Measurements from ENCODE around the gene RIPPLY3.
"Not testable (repeated sequence)": the region's sequence is repeated elsewhere in the genome, so short reads cannot be mapped to it uniquely, and the experiment has no call there.

The RIPPLY3 gene

DNA sequence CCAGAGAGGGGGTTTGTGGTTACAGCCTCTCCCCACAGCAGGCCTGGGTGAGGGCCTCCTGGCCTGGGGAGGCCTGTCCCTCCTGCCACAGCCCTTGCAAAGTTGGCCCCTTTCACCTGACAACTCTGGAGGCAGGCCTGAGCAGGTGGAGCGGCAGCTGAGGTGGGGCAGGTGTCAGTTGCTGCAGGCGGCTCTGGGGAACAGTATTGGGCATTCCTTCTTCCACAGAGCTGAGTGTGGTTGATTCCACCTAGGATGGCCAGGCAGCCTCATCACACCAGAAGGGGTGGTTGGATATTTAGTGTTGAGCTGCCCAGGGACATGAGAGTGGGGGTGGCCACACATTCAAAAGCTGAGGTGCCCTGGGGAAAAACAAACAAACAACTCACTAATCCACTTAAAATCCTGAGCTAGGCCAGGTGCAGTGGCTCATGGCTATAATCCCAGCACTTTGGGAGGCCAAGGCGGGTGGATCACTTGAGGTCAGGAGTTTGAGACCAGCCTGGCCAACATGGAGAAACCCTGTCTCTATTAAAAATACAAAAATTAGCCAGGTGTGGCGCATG is 35.3 kb downstream of the RIPPLY3 start:
- H3K4me3 ChIP-seq (ENCODE audit: insufficient read depth, low read depth, low read length, poor library complexity, severe bottlenecking) = no peak overlapping the region
- no peaks in the 10 kb centered on the region for H3K9me3 ChIP-seq (ENCODE audit: control insufficient read depth, low read length)
- H3K4me1 ChIP-seq (ENCODE audit: control insufficient read depth, insufficient read depth, low read length, poor library complexity, severe bottlenecking) = peaks cover 4% of the 10 kb centered on the region
- no peaks in the 10 kb centered on the region for H3K36me3 ChIP-seq (ENCODE audit: control insufficient read depth, insufficient read depth, low read length)
- DNase-seq = no peak
- H3K27ac ChIP-seq (ENCODE audit: insufficient read depth, low read length, poor library complexity, severe bottlenecking) = no peak overlapping the region
- no peaks in the 10 kb centered on the region for H3K27me3 ChIP-seq (replicated peaks; ENCODE audit: control insufficient read depth, insufficient read depth, low read length, poor library complexity, severe bottlenecking)

DNA sequence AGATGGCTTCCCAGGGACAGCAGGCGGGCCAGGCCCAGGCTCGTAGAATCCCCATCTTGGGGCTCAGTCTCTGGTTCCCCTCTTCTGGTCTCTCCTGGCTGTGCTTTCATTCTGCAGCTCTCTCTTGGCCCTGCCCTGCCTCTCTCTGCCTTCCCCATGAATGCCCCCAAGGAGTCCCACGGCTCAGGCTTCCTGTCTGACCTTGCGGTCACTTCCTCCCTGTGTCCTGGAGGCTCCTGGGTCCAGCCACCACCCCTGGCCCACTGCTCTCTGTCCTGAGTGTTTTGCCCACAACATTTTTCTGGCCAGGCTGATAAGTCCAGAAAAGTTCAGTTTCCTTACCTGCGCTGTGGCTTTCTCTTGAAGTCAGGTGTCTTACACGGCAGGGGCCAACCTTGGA is 37.3 kb downstream of the RIPPLY3 start:
- Histone ChIP-seq H3K27me3 (replicated peaks; ENCODE audit: control insufficient read depth, insufficient read depth, low read length, poor library complexity, severe bottlenecking) (no peaks in the 10 kb centered on the region), H3K4me1 (ENCODE audit: control insufficient read depth, insufficient read depth, low read length, poor library complexity, severe bottlenecking) (peaks cover 4% of the 10 kb centered on the region), H3K36me3 (ENCODE audit: control insufficient read depth, insufficient read depth, low read length) (no peaks in the 10 kb centered on the region), H3K4me3 (ENCODE audit: insufficient read depth, low read depth, low read length, poor library complexity, severe bottlenecking) (no peak overlapping the region), H3K9me3 (ENCODE audit: control insufficient read depth, low read length) (no peaks in the 10 kb centered on the region), H3K27ac (ENCODE audit: insufficient read depth, low read length, poor library complexity, severe bottlenecking) (no peak overlapping the region)
- DNase-seq = no peak

DNA sequence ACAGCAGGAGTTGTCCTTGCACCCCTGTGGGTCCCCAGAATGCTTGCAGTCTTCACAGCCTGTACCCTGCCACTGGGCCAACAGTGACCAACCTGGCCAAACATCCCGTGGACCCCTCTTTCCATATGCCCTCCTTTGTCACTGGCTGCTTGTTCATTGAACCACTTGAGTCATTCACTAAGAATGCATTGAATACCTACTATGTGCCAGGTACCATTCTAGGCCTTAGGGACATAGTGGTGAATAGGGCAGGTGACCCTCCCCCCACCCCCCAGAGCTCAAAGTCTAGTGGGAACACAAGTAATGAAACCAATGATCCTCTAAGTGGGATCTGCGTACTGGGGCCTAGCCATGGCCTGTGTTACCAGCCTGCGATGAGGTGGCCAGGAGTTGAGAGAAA is 38.1 kb downstream of the RIPPLY3 start:
- Histone ChIP-seq H3K9me3 (ENCODE audit: control insufficient read depth, low read length) (no peaks in the 10 kb centered on the region), H3K4me1 (ENCODE audit: control insufficient read depth, insufficient read depth, low read length, poor library complexity, severe bottlenecking) (peaks cover 4% of the 10 kb centered on the region), H3K36me3 (ENCODE audit: control insufficient read depth, insufficient read depth, low read length) (no peaks in the 10 kb centered on the region), H3K27ac (ENCODE audit: insufficient read depth, low read length, poor library complexity, severe bottlenecking) (no peak overlapping the region), H3K27me3 (replicated peaks; ENCODE audit: control insufficient read depth, insufficient read depth, low read length, poor library complexity, severe bottlenecking) (no peaks in the 10 kb centered on the region), H3K4me3 (ENCODE audit: insufficient read depth, low read depth, low read length, poor library complexity, severe bottlenecking) (no peak overlapping the region)
- no peak for DNase-seq

GRCh38 chr21:37045149-37045548 is 38.6 kb downstream of the RIPPLY3 start:
- H3K4me1 ChIP-seq (ENCODE audit: control insufficient read depth, insufficient read depth, low read length, poor library complexity, severe bottlenecking) = peaks cover 4% of the 10 kb centered on the region
- H3K4me3 ChIP-seq (ENCODE audit: insufficient read depth, low read depth, low read length, poor library complexity, severe bottlenecking) = no peak overlapping the region
- DNase-seq = no peak
- H3K27me3 ChIP-seq (replicated peaks; ENCODE audit: control insufficient read depth, insufficient read depth, low read length, poor library complexity, severe bottlenecking) = no peaks in the 10 kb centered on the region
- H3K36me3 ChIP-seq (ENCODE audit: control insufficient read depth, insufficient read depth, low read length) = no peaks in the 10 kb centered on the region
- no peak overlapping the region for H3K27ac ChIP-seq (ENCODE audit: insufficient read depth, low read length, poor library complexity, severe bottlenecking)
- H3K9me3 ChIP-seq (ENCODE audit: control insufficient read depth, low read length) = no peaks in the 10 kb centered on the region

- no peak overlapping the region for H3K27ac ChIP-seq (ENCODE audit: insufficient read depth, low read length, poor library complexity, severe bottlenecking)
- no peak overlapping the region for H3K4me3 ChIP-seq (ENCODE audit: insufficient read depth, low read depth, low read length, poor library complexity, severe bottlenecking)
- no peaks in the 10 kb centered on the region for H3K27me3 ChIP-seq (replicated peaks; ENCODE audit: control insufficient read depth, insufficient read depth, low read length, poor library complexity, severe bottlenecking)
- no peaks in the 10 kb centered on the region for H3K9me3 ChIP-seq (ENCODE audit: control insufficient read depth, low read length)
- no peaks in the 10 kb centered on the region for H3K36me3 ChIP-seq (ENCODE audit: control insufficient read depth, insufficient read depth, low read length)
- DNase-seq = no peak
- peaks cover 4% of the 10 kb centered on the region for H3K4me1 ChIP-seq (ENCODE audit: control insufficient read depth, insufficient read depth, low read length, poor library complexity, severe bottlenecking)
Measured at GRCh38 chr21:37045556-37045955, 39.1 kb downstream of the RIPPLY3 start.

- Histone ChIP-seq H3K27ac (ENCODE audit: insufficient read depth, low read length, poor library complexity, severe bottlenecking) (no peak overlapping the region), H3K36me3 (ENCODE audit: control insufficient read depth, insufficient read depth, low read length) (no peaks in the 10 kb centered on the region)
Measured at GRCh38 chr21:37047079-37047478, 40.6 kb downstream of the RIPPLY3 start.

DNA sequence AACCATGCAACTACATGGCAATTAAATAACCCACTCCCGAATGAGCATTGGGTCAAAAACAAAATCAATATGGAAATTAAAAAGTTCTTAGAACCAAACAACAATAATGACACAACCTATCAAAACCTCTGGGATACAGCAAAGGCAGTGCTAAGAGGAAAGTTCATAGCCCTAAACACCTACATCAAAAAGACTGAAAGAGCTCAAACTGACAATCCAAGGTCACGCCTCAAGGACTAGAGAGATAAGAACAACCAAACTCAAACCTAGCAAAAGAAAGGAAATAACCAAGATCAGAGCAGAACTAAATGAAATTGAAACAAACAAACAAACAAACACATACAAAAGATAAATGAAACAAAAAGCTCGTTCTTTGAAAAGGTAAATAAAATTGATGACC is 43.2 kb downstream of the RIPPLY3 start:
- not testable (repeated sequence) for H3K27ac ChIP-seq (ENCODE audit: insufficient read depth, low read length, poor library complexity, severe bottlenecking); H3K27me3 ChIP-seq (replicated peaks; ENCODE audit: control insufficient read depth, insufficient read depth, low read length, poor library complexity, severe bottlenecking); H3K9me3 ChIP-seq (ENCODE audit: control insufficient read depth, low read length); H3K4me1 ChIP-seq (ENCODE audit: control insufficient read depth, insufficient read depth, low read length, poor library complexity, severe bottlenecking); DNase-seq; H3K36me3 ChIP-seq (ENCODE audit: control insufficient read depth, insufficient read depth, low read length); H3K4me3 ChIP-seq (ENCODE audit: insufficient read depth, low read depth, low read length, poor library complexity, severe bottlenecking)

More at GRCh38 chr21:37047079-37047478, 40.6 kb downstream of the RIPPLY3 start:
- DNase-seq = no peak
- Histone ChIP-seq H3K4me3 (ENCODE audit: insufficient read depth, low read depth, low read length, poor library complexity, severe bottlenecking) (no peak overlapping the region), H3K9me3 (ENCODE audit: control insufficient read depth, low read length) (no peaks in the 10 kb centered on the region), H3K4me1 (ENCODE audit: control insufficient read depth, insufficient read depth, low read length, poor library complexity, severe bottlenecking) (peaks cover 4% of the 10 kb centered on the region), H3K27me3 (replicated peaks; ENCODE audit: control insufficient read depth, insufficient read depth, low read length, poor library complexity, severe bottlenecking) (no peaks in the 10 kb centered on the region)

GRCh38 chr21:37055271-37055855 is 48.9 kb downstream of the RIPPLY3 start:
- Histone ChIP-seq H3K9me3 (ENCODE audit: control insufficient read depth, low read length) (no peaks in the 10 kb centered on the region), H3K36me3 (ENCODE audit: control insufficient read depth, insufficient read depth, low read length) (no peaks in the 10 kb centered on the region), H3K4me3 (ENCODE audit: insufficient read depth, low read depth, low read length, poor library complexity, severe bottlenecking) (no peak overlapping the region), H3K27me3 (replicated peaks; ENCODE audit: control insufficient read depth, insufficient read depth, low read length, poor library complexity, severe bottlenecking) (no peaks in the 10 kb centered on the region), H3K27ac (ENCODE audit: insufficient read depth, low read length, poor library complexity, severe bottlenecking) (no peak overlapping the region), H3K4me1 (ENCODE audit: control insufficient read depth, insufficient read depth, low read length, poor library complexity, severe bottlenecking) (no peaks in the 10 kb centered on the region)
- no peak for DNase-seq

GRCh38 chr21:37057614-37058013 is 51.1 kb downstream of the RIPPLY3 start:
- no peaks in the 10 kb centered on the region for H3K9me3 ChIP-seq (ENCODE audit: control insufficient read depth, low read length)
- no peaks in the 10 kb centered on the region for H3K4me1 ChIP-seq (ENCODE audit: control insufficient read depth, insufficient read depth, low read length, poor library complexity, severe bottlenecking)
- no peak for DNase-seq
- no peaks in the 10 kb centered on the region for H3K27me3 ChIP-seq (replicated peaks; ENCODE audit: control insufficient read depth, insufficient read depth, low read length, poor library complexity, severe bottlenecking)
- no peak overlapping the region for H3K4me3 ChIP-seq (ENCODE audit: insufficient read depth, low read depth, low read length, poor library complexity, severe bottlenecking)
- H3K36me3 ChIP-seq (ENCODE audit: control insufficient read depth, insufficient read depth, low read length) = no peaks in the 10 kb centered on the region
- no peak overlapping the region for H3K27ac ChIP-seq (ENCODE audit: insufficient read depth, low read length, poor library complexity, severe bottlenecking)

DNA sequence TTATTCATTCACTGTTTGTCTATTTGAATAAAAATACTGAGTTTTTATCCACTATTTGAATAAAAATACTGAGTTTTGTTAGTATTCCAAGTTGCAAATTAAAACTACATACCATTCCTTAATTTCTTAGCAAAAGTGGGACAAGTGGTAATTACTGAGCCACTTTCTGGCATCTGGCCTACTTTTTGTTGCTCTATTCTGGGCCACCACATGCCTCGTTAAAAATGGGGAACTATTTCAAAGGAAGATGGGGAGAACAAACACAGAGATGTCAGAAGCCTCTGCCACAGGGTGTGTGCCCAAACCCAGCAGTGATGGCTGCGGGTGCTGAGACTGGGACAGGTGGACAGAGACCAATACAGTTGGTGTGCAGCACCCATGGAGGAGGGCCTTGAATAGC is 51.8 kb downstream of the RIPPLY3 start:
- H3K36me3 ChIP-seq (ENCODE audit: control insufficient read depth, insufficient read depth, low read length) = no peaks in the 10 kb centered on the region
- H3K9me3 ChIP-seq (ENCODE audit: control insufficient read depth, low read length) = no peaks in the 10 kb centered on the region
- no peak overlapping the region for H3K4me3 ChIP-seq (ENCODE audit: insufficient read depth, low read depth, low read length, poor library complexity, severe bottlenecking)
- H3K27ac ChIP-seq (ENCODE audit: insufficient read depth, low read length, poor library complexity, severe bottlenecking) = no peak overlapping the region
- H3K27me3 ChIP-seq (replicated peaks; ENCODE audit: control insufficient read depth, insufficient read depth, low read length, poor library complexity, severe bottlenecking) = no peaks in the 10 kb centered on the region
- no peaks in the 10 kb centered on the region for H3K4me1 ChIP-seq (ENCODE audit: control insufficient read depth, insufficient read depth, low read length, poor library complexity, severe bottlenecking)
- no peak for DNase-seq

Measured in effector memory CD4-positive, alpha-beta T cell (primary cell).